Measurements from ENCODE around the gene CAMLG.

Gene CAMLG

DNA sequence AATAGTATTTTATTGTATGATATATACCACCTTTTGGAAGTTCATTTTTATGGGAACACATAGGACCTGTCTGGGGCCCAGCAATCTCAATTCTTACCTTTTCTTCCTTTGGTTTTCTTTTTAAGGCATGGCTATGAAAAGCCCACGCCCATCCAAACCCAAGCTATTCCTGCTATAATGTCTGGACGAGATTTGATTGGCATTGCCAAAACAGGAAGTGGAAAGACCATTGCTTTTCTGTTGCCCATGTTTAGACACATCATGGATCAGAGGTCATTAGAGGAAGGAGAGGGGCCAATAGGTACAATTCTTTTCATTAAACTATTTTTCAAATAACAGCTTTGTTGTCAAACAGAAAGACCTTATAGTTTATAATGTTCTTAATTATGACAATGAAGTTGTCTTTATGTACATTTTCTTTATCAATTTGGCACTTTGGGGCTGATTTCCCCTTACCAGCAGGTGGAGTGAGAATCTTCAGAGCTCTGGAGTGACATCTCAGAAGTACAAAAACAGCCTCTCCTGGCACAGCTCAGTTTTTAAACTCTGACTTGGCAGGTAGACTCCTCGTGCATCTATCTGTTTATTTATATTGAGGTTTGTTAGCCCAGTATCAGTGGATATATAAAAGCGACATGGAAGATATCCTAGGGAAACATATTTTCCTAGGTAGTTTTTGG, 46.0 kb downstream of the CAMLG start:
- no peak for DNase-seq (ENCODE audit: low read depth)

DNA sequence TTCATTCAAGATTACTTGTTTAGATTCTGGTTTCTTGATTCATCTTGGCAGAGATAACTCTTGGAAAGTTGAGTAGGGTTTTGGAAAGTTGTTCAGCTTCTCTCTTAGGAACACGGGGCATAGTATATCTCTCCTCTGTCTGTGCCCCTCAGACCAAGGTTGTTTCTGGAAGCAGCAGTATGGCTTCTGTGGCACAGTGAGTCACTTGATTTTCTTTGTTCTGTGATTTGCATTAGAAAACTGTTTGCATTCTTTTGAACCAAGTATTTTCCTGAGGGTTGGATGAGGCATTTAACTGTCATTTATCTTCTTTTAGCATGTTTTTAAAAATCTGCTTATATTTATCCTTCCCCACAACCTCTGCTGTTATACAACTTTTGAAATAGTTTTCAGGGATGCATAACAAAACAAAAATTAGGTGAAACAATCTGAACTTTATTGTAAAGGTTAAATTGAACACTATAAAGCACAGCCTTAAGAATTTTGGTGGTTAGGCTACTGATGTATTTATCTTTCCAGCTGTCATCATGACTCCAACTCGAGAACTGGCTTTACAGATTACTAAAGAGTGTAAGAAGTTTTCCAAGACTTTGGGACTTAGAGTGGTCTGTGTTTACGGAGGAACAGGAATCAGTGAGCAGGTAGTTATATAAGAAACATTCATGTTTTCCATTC, 46.7 kb downstream of the CAMLG start:
- no peak for DNase-seq (ENCODE audit: low read depth)

DNA sequence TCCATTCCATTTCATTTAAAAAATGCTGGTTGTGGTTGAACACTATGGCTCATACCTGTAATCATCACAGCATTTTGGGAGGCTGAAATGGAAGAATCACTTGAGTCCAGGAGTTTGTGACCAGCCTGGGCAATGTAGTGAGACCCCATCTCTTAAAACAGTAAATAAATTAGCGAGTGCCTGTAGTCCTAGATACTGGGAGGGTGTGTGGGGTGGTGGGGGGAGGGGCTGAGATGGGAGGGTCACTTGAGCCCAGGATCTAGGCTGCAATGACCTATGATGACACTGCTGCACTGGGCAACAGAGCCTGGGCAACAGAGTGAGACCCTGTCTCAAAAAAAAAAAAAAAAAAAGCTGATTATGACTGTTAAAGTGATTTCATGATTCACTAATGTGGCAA, 49.3 kb downstream of the CAMLG start:
- DNase-seq (ENCODE audit: low read depth) = no peak

DNA sequence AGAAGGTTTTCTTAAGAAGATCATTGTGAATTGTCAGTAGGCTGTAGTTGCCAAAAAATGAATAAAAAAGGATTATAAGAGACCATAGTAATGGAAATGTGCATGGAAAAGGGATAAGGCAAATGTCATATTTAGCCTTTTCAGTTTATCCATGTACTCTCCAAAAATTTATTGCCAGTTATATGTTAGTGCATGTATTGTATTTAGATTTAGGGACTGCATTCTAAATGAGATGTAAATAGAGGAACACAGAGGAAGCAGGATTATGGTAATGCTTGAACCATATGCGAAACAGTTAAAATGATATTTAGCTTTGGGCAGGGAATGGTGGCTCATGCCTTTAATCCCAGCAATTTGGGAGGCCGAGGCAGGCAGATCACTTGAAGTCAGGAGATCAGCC, 53.2 kb downstream of the CAMLG start:
- no peak for DNase-seq (ENCODE audit: low read depth)

DNA sequence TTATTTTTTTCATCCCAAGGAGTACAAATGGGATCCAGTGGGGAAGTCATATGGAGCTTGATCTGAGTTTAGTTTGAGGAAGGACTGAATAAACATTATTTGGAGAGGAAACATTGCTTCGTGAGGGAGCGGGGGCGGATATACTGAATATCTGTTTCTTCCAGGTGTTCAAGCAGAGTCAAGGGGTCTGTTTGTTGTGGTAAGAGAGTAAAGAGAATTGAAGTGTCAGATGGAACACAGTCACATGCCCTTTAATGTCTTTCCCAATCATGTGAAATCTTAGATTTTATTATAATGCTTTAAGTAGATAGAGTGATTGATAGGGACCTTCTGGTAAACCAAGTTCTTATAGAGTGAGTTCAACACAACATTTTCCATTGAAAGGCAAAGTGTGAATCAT, 53.9 kb downstream of the CAMLG start:
- no peak for DNase-seq (ENCODE audit: low read depth)

DNA sequence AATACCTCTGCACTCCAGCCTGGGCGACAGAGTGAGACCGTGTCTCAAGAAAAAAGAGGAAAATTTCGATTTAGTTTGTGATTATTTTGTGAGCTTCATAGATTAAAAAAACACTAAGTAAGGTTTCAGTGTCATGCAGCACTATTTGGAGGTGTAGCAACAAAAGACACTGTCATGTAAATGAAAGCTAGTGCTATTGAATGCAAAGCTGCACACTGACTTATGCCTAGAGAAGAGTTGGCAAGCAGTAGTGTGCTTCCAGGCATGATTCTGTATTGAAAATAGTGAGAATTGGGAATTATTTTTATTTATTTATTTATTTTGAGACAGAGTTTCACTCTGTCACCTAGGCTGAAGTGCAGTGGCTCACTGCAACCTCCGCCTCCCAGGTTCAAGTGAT, 54.8 kb downstream of the CAMLG start:
- no peak for DNase-seq (ENCODE audit: low read depth)

DNA sequence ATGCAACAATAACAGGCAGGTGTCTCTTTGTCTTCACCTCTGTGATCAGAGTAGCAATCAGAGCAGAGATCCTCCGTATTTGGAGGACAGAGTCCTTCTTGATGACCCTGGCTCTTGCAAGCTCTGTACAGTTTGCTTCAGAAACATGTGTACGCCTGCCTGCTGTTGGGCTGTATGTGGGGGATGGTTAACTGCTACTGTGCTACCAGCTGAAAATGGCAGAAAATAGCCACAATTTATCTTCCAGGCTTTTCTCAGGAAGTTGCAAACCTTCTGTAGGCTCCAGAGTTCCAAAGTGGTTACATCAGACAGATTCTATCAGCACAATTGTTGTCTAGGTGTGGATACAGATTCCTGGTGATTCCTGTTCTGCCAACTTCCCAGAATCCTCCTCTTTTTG, 55.7 kb downstream of the CAMLG start:
- no peak for DNase-seq (ENCODE audit: low read depth)

DNA sequence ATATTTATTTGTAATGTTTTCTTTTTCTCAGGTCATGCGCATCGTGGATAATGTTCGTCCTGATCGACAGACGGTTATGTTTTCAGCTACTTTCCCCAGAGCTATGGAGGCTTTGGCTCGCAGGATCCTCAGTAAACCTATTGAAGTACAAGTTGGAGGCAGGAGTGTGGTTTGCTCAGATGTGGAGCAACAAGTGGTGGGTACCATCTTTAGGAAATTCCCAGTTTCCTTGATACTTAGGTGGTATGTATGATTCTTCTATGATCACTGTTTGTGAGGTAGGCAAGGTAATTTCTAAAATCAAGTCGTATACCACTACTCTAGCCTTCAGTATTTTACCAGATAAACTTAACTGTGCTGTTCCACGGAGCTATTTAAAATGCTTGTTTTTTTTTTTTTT, 56.5 kb downstream of the CAMLG start:
- no peak for DNase-seq (ENCODE audit: low read depth)

DNA sequence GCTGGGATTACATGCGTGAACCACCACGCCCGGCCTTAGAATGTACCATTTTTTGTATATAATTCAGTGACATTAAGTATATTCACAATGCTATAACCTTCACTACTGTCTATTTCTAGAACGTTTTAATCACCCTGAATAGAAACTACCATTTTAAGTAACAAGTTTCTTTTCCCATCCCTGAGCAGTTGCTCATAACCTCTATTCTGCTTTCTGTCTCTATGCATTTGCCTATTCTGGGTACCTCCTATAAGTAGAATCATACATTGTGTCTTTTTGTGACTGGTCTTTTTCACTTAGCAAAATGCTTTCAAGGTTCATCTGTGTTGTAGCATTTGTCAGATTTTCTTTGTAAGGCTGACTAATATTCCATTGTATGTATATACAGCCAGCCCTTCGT, 60.1 kb downstream of the CAMLG start:
- no peak for DNase-seq (ENCODE audit: low read depth)

All from stimulated activated CD8-positive, alpha-beta memory T cell treated with anti-CD3 and anti-CD28 coated beads, Interleukin-4, amount 100 ng/mL, for 24 hours (primary cell).